Measurements from ENCODE around the gene SKIL. TPM values are rescaled to one million over a fixed set of nuclear protein-coding genes. Genes with fewer than 3 reads are reported as not detected.

SKIL gene
- total and polyA plus RNA-seq, 2 donors (not counting 1 experiment from before 2014, with no cell fraction given): 7.7 to 145 TPM

DNA sequence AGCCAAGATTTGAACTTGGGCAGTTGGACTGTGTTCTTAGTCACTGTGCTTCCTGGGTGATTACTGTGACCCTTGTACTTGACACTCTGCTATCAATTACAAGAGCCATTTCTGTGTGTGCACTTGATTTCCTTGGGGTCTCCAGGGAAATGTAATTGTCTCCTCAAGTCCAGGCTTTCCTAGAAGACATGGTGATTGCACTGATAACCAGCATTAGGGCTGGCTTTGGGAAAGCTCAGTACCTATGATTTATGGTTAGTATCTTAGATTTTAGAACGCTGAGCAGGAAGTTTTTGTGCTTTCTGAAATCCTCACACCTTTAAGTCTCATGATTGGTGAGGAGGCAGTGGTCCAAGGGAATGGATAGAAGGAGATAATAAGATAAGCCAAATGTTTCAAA lies 59.6 kb downstream of the SKIL start:
- POLR2A ChIA-PET: no interaction called here
- no peak overlapping the region for H3K4me2 ChIP-seq (replicated peaks; ENCODE audit: low read depth, low read length, poor library complexity, severe bottlenecking)

More for the DNA sequence above, 59.6 kb downstream of the SKIL start:
- WGBS (ENCODE audit: insufficient coverage): no CpG with 5 or more reads among the region's 1 CpG
- CTCF ChIA-PET: interaction anchor here (0.9 to 10.1 kb wide), 5 partner anchors 9 to 394 kb away, joined by 3 to 76 read pairs (median 5); no protein-coding TSS in a partner anchor
- H3K9me3 Mint-ChIP-seq (ENCODE audit: insufficient read depth): no peaks in the 10 kb centered on the region
- no peak overlapping the region for H3K27ac ChIP-seq (ENCODE audit: low read length in 2 of 2)
- no peaks in the 10 kb centered on the region for H4K20me1 ChIP-seq (ENCODE audit: control insufficient read depth, insufficient read depth, low read length, poor library complexity, severe bottlenecking)
- peaks cover 23% of the 10 kb centered on the region in 2 donors for H3K4me1 ChIP-seq (ENCODE audit: control insufficient read depth in 2 of 2, insufficient read depth in 2 of 2, low read length in 2 of 2)
- TF ChIP-seq, protein P1, sequence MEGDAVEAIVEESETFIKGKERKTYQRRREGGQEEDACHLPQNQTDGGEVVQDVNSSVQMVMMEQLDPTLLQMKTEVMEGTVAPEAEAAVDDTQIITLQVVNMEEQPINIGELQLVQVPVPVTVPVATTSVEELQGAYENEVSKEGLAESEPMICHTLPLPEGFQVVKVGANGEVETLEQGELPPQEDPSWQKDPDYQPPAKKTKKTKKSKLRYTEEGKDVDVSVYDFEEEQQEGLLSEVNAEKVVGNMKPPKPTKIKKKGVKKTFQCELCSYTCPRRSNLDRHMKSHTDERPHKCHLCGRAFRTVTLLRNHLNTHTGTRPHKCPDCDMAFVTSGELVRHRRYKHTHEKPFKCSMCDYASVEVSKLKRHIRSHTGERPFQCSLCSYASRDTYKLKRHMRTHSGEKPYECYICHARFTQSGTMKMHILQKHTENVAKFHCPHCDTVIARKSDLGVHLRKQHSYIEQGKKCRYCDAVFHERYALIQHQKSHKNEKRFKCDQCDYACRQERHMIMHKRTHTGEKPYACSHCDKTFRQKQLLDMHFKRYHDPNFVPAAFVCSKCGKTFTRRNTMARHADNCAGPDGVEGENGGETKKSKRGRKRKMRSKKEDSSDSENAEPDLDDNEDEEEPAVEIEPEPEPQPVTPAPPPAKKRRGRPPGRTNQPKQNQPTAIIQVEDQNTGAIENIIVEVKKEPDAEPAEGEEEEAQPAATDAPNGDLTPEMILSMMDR (IDR thresholded peaks at IDR 0.05): no peak
- TF ChIP-seq EZH2 (IDR thresholded peaks at IDR 0.05; ENCODE audit: borderline replicate concordance, insufficient read depth, low read depth, low read length, poor library complexity, severe bottlenecking): no peak
- H3K79me2 ChIP-seq (ENCODE audit: control insufficient read depth, insufficient read depth, low read length): no peaks in the 10 kb centered on the region
- no peak overlapping the region for H2AFZ ChIP-seq (ENCODE audit: insufficient read depth, low read depth, low read length, poor library complexity, severe bottlenecking)
- H3K27me3 Mint-ChIP-seq: peaks cover 30% of the 10 kb centered on the region
- ATAC-seq (ENCODE audit: low read depth) (no peak), DNase-seq (no peak)
- no peak overlapping the region for H3K27ac Mint-ChIP-seq
- H3K36me3 ChIP-seq (replicated peaks in 1 of 2; ENCODE audit: control extremely low read depth in 1 of 2, control insufficient read depth in 1 of 2, extremely low read depth in 1 of 2, insufficient read depth in 2 of 2, low read length in 1 of 2): no peaks in the 10 kb centered on the region
- H3K27me3 ChIP-seq (replicated peaks in 1 of 4; ENCODE audit: control extremely low read depth in 1 of 4, control insufficient read depth in 3 of 4, insufficient read depth in 4 of 4, low read length in 3 of 4): peaks cover 0 to 32% (median 24%) of the 10 kb centered on the region in 4 experiments
- H3K4me3 ChIP-seq (ENCODE audit: control extremely low read depth in 1 of 5, extremely low read depth in 1 of 5, insufficient read depth in 1 of 5, low read depth in 2 of 5, low read length in 4 of 5): no peak overlapping the region
- intact Hi-C loops (cut with micrococcal nuclease): loop anchor here (10.0 kb wide), 1 partner anchor 552 kb away; the partner anchor contains the start of gene LRRC31
- peak overlapping the region; percentile 88 for H3K4me3 Mint-ChIP-seq
- H3K9me3 ChIP-seq (ENCODE audit: control extremely low read depth in 1 of 3, control insufficient read depth in 2 of 3, insufficient read depth in 1 of 3, low read length in 2 of 3): peaks cover 0 to 19% (median 0%) of the 10 kb centered on the region in 3 donors
- H3K9ac ChIP-seq (ENCODE audit: low read length): no peak overlapping the region
- peaks cover 18% of the 10 kb centered on the region for H3K4me1 Mint-ChIP-seq
